Left lung (tissue), 10 donors: ENCODE results near the gene SALL4. TPM values are rescaled to one million over a fixed set of nuclear protein-coding genes. Genes with fewer than 3 reads are reported as not detected.

Experiments used
- ATAC-seq: fragments of 200-7000 bp; cut with Tn5 transposase; one replicate; pipeline ENCODE4 v1.9.1; 2020; ENCODE audit warnings: moderate library complexity
- DNase-seq, 4 donors: peaks; one replicate each; pipeline ENCODE4 v3.0.0-alpha.2; 2013 to 2020
- H3K27ac ChIP-seq, 2 donors: fragments of 200-600 bp; sonication (generic) in 1 of 2; one replicate each; pipeline versions ENCODE4 v1.5.0 to v1.8.0; 2020 to 2021
- H3K27me3 ChIP-seq, 2 donors: fragments of 200-600 bp; sonication (generic) in 1 of 2; one replicate each; pipeline versions ENCODE4 v1.5.0 to v1.8.0; 2020 to 2021
- H3K36me3 ChIP-seq, 2 donors: fragments of 200-600 bp; sonication (generic) in 1 of 2; one replicate each; pipeline versions ENCODE4 v1.5.0 to v1.8.0; 2020 to 2021
- H3K4me1 ChIP-seq, 2 donors: fragments of 200-600 bp; one replicate each; pipeline ENCODE4 v1.8.0; 2021
- H3K4me3 ChIP-seq, 2 donors: fragments of 200-600 bp; sonication (generic) in 1 of 2; one replicate each; pipeline versions ENCODE4 v1.5.0 to v1.8.0; 2020 to 2021; ENCODE audit warnings: mild to moderate bottlenecking in 1 of 2
- H3K9me3 ChIP-seq, 2 donors: fragments of 200-600 bp; sonication (generic) in 1 of 2; one replicate each; pipeline versions ENCODE4 v1.5.0 to v1.8.0; 2020 to 2021
- CTCF ChIP-seq, 2 donors: fragments of 200-600 bp; sonication (generic) in 1 of 2; IDR thresholded peaks; one replicate each; pipeline versions ENCODE4 v1.5.0 to v1.8.0; 2021; ENCODE audit warnings: antibody characterized with exemption in 2 of 2
- intact Hi-C, 2 donors: fragments of 100-400 bp; cut with DNase I; formaldehyde crosslinking; loops; one replicate each; pipeline versions ENCODE4 v1.11.2 to v1.14.2; 2022
- polyA plus RNA-seq, 6 donors: library from polyadenylated mRNA; unstranded; fragments of 120-200 nt; gene quantifications; one replicate each; pipeline ENCODE4 v1.2.1, GENCODE V29; 2013; ENCODE audit not compliant: insufficient read length in 6 of 6
- total RNA-seq, 2 donors: library from RNA; stranded (reverse); fragmentation: NEBNext Ultra II Directional; extraction: Animal tissue kit (Norgen Biotek cat#: 25700); gene quantifications; one replicate each; pipeline ENCODE4 v1.2.1, GENCODE V29; 2021
- donor health status: DM: no; HTN: yes; CAD: no.
- donor health status: DM: no; HTN: no; CAD: no.

The SALL4 gene
- total and polyA plus RNA-seq, 8 donors = 0.24 to 24.6 (median 20.0) TPM

GRCh38 chr20:51833326-51833725 is 31.0 kb upstream of the SALL4 start:
- no peak for TF ChIP-seq CTCF (IDR thresholded peaks at IDR 0.05)
- H3K4me3 ChIP-seq = no peak overlapping the region
- DNase-seq (no peak), ATAC-seq (no peak)
- intact Hi-C loops = no loop called here
- no peaks in the 10 kb centered on the region for H3K36me3 ChIP-seq
- no peak overlapping the region for H3K27ac ChIP-seq
- no peaks in the 10 kb centered on the region for H3K27me3 ChIP-seq
- no peaks in the 10 kb centered on the region for H3K9me3 ChIP-seq
- no peaks in the 10 kb centered on the region for H3K4me1 ChIP-seq

DNA sequence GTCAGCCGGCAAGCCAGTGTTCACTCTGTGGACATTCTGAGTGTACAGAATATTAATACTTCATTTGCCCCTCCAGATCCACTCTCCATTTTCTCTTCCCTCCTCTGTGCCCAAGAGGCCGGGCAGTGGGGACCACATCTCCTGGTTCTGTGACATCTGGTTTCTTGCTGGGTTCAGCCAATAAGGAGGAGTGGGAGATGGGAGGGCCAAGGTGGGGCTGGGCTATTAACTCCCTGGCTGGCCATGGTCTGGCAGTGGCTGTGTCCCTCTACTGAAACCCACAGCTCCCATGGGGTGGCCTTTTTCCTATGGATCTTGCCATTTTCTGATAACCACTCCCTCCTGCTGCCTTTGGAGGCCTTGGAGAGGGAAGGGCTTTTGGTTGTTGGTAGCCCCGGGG is 30.0 kb upstream of the SALL4 start:
- H3K9me3 ChIP-seq = no peaks in the 10 kb centered on the region
- no peak for TF ChIP-seq CTCF (IDR thresholded peaks at IDR 0.05)
- H3K4me1 ChIP-seq = no peaks in the 10 kb centered on the region
- intact Hi-C loops = no loop called here
- no peak overlapping the region for H3K4me3 ChIP-seq
- no peaks in the 10 kb centered on the region for H3K27me3 ChIP-seq
- ATAC-seq = no peak
- no peak overlapping the region for H3K27ac ChIP-seq
- DNase-seq = no peak
- no peaks in the 10 kb centered on the region for H3K36me3 ChIP-seq

DNA sequence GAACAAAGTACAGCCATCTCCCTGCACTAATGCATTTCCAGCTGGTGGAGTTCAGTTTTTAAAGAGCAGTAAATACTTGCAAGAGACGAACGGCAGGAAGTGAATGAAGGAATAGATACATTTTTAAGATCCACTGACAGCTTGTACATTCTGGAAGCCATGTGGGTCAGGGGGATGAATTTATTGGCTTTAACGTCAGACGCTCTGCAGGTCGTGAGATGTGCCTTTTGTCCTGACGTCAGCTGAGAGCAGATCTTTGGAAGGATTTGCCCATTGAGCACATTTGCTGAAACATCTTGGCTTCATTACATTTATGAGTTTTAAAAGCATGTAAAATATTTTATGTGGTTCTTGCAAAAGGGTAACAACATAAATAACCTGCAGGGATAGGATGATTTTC is 29.5 kb upstream of the SALL4 start:
- intact Hi-C loops = no loop called here
- no peaks in the 10 kb centered on the region for H3K4me1 ChIP-seq
- ATAC-seq = no peak
- no peak for DNase-seq
- H3K27ac ChIP-seq = no peak overlapping the region
- no peaks in the 10 kb centered on the region for H3K27me3 ChIP-seq
- no peak for TF ChIP-seq CTCF (IDR thresholded peaks at IDR 0.05)
- H3K36me3 ChIP-seq = no peaks in the 10 kb centered on the region
- no peak overlapping the region for H3K4me3 ChIP-seq
- H3K9me3 ChIP-seq = no peaks in the 10 kb centered on the region

- no peak for ATAC-seq
- Histone ChIP-seq H3K36me3 (no peaks in the 10 kb centered on the region), H3K27ac (no peak overlapping the region), H3K4me3 (no peak overlapping the region), H3K9me3 (no peaks in the 10 kb centered on the region), H3K4me1 (no peaks in the 10 kb centered on the region), H3K27me3 (no peaks in the 10 kb centered on the region)
- no peak for TF ChIP-seq CTCF (IDR thresholded peaks at IDR 0.05)
- no peak for DNase-seq
- intact Hi-C loops = no loop called here
These were observed 28.2 kb upstream of the SALL4 start for GRCh38 chr20:51830538-51830937.

- H3K4me3 ChIP-seq = no peak overlapping the region
- intact Hi-C loops = no loop called here
- H3K4me1 ChIP-seq = no peaks in the 10 kb centered on the region
- no peaks in the 10 kb centered on the region for H3K36me3 ChIP-seq
- H3K27me3 ChIP-seq = no peaks in the 10 kb centered on the region
- DNase-seq = peak in 1 of 4 donors; percentile 75
- no peak for TF ChIP-seq CTCF (IDR thresholded peaks at IDR 0.05)
- H3K27ac ChIP-seq = no peak overlapping the region
- no peak for ATAC-seq
- no peaks in the 10 kb centered on the region for H3K9me3 ChIP-seq
These were observed 26.4 kb upstream of the SALL4 start for GRCh38 chr20:51828762-51829161.
